ENCODE measurements around the gene CDX1.

- TF ChIP-seq CTCF (IDR thresholded peaks at IDR 0.05): no peak
- TF ChIP-seq POLR2A (IDR thresholded peaks at IDR 0.05): no peak
- TF ChIP-seq EP300 (IDR thresholded peaks at IDR 0.05): no peak
- TF ChIP-seq POLR2AphosphoS5 (IDR thresholded peaks at IDR 0.05): no peak
These were observed 10.0 kb upstream of the CDX1 start for GRCh38 chr5:150156540-150156939.
